HG03066 (cell line): ENCODE data around the gene STOM.

Experiments used
- ATAC-seq: cut with Tn5 transposase; IDR thresholded peaks from one replicate; pipeline ENCODE4 v1.9.1; 2021; ENCODE audit warnings: low read depth; ENCODE audit not compliant: unreplicated experiment

The STOM gene

DNA sequence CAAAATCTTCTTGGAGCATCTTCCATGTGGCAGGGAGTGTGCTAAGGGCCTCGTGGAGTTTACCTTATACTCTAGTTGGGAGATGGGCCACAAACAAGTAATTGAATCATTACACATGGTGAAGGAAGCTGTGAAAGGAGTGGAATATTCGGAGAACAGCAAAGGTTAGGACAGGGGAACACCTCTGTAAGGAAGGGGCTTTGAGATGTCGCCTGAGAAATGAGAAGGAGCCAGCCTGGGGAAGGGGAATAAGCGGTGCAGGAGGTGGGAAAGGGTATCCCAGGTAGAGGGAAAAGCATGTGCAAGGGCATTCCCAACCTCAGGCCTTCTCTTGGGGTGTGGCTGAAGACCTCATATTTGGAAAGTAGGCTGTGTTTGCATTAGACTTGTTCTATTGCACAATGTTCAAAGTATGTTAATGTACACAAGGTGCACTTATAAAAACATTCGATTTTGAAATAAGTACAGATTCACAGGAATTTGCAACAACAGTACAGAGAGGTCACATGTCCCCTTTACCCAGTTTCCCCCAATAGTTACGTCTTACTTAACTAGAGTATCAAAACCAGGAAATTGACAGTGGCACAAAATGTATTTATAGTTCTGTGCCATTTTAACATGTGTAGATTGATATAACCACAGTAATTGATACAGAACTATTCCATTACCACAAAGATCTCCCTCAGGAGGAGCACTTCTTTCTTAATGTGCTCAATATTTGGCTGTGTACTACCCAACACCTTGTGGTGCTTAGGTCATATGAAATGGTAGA, 2.4 kb upstream of the STOM start:
- no peak for ATAC-seq

DNA sequence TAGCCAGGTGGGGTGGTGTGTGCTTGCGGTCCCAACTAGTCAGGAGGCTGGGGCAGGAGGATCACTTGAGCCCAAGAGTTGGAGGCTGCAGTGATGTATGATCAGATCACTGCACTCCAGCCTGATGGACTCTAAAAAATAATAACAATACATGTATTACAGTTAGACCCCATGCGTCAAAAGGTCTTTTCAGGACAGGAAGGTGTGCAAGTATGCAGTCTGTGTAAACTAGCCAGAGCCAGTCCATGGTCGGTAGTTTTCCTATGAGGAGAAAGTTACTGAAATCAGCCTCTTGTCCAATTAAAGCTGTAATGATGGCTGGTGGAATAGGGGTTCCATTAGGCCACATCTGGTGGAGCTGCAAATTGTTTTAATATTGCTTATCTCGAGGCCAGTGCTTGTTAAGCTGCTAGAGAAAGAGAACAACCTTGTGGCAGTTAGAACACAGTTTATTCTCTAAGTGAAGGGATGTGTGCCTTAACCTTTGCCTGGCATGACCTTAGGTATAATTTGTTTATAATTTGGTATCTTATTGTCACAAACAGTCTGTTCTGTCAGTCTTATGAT, 1.5 kb upstream of the STOM start:
- no peak for ATAC-seq

DNA sequence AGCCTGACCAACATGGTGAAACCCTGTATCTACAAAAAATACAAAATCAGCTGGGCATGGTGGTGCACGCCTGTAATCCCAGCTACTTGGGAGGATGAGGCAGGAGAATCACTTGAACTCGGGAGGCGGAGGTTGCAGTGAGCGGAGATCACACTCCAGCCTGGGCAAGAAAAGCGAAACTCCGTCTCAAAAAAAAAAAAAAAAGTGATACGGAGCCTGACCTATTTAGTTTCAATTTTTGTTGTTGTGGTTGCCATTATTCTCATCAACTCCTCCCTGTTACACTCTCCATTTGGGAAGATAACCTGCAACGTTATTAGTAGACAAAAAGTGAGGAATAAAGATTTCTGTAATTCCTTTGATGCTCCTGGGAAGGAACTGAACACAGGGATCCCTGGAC, 1.3 kb downstream of the STOM start:
- ATAC-seq, result no peak

DNA sequence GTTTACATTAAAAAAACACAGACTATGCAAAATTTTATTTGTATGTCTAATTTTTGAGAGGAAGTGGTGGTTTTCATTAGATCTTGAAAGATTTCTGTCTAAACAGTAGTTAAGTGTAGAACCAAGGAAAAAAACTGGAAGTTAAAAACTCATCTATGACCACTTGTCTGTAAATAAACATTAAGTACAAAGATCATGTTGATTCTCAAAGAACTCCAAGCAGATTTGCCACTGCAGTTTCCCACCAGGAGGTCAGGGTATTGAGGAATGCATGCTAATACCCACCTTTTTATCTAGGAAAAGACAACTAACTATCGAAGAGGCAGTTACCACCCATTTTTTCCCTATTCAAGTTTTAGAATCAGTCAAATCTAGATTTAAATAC, 1.9 kb downstream of the STOM start:
- ATAC-seq, result no peak

DNA sequence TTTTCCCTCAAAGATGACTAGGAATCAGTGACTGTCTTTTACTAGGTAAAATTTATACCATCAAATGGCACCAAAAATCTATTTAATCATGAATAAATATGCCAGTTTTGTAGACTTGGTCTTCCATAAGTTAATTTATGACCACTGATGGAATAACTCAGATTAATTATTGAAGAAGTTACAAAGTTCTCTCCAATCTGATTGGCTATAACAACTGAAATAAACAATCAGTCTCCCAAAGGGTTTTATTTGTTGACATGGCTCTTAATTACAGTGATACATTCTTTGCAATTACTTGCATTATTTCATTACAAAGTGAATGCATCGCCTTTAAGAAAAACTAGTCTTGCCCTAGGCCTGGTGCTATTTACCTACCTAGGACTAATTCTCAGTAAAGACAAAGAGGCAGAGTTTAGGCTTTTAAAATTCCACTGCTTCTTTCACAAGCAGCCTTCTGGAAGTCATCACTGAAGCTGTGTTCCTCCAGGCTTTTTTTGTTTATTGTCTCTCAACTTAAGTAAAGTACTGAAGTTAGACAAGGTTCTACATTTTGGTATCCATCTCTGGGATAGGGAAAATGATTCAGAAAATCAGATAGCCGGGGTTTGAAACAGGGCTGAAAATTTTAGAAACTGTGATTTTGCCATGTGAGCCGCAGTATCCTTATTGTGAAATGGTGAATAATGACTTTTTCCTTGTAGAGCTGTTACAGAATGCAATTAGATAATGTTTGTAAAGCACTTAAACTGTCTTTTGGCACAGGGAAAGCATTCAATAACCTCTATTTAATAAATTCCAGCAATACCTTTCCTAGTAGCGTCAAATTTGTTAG, 2.5 kb downstream of the STOM start:
- no peak for ATAC-seq

DNA sequence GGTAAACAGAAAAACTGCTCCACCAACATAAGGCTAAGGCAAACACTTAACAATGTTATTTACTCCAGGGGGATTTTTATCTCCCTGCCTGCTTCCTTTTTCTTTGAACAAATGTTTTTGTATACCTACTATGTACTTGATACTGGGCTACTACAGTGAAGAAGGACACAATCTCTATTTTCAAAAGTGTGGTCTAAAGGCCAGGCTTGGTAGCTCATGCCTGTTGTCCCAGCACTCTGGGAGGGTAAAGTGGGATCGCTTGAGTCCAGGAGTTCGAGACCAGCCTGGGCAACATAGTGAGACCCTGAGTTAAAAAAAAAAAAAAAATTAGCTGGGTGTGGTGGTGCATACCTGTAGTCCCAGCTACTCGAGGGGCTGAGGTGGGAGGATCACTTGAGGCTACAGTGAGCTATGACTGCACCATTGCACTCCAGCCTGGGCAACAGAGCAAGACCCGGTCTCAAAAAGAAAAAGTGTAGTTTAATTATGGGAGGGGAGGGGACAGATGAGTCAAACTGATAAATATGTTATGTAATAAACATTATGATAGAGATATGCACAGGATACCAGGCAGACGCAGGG, 3.3 kb downstream of the STOM start:
- ATAC-seq, result no peak

DNA sequence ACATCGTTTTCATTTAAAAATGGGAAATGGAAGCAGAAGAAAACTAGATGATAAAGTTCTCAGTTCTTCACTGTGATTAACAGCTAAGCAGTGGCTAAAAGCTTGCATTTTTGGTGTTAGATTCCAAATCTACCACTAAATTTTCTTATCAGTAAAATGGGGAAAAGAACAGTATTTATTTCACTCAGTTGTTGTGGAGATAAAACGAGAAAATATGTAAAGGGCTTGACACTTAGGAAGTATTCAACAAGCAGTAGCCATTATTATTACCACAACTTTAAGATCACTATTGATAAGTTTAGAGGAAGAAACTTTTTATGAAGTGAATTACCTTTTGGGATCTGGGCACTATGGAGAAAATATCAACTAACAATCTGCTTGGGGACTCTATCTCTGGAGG, 4.5 kb downstream of the STOM start:
- ATAC-seq, result no peak

DNA sequence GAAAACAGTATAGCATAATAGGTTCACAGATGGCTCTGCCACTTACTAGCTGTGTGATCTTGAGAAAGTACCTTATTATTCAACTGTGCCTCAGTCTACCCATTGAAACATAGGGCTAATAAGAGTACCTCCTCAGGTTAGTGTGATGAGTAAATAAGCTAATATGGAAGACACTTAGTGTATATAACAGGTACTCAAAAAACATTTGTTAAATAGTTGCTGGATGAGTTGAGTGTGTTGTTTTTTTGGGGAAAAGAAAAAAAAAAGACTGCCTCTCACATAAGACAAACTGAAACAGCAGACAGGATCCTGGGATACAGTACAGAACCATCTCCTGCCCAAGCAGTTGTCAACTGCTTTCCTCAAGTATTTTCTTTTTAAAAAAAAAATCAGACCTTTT, 5.2 kb downstream of the STOM start:
- no peak for ATAC-seq

DNA sequence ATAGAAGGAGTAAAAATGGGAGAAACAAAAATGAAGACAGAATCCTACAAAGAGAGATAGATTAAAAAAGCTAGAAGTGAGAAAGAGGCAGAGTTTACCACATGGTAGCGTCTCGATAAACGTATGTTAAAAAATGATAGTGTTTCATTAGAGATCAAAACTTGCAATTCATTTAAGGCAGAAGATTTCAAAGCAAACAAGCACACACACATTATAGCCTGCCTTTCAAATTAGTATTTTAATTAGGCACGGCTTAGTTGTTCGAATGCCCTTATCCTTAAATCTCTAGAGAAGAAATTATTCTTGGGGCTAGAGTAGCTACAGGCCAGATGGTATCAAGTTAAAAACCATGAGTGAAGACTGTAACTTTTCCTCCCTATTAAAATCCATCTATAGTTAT, 6.0 kb downstream of the STOM start:
- ATAC-seq, result no peak

DNA sequence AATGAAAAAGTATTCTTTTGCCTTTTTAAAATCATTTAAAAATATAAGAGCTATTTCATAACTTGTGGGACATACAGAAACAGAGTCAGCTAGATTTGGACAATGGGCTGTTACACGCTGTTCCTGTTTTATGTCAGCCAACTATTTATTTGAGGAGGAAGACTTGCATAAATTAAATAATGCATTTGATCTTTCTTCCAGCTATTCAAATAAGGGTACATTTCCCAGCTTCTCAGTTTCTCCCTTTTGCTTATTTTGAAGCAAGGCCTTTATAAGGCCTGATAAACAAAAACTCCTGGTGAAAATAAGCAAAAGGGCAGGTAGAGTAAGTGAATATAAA, 6.5 kb downstream of the STOM start:
- no peak for ATAC-seq

DNA sequence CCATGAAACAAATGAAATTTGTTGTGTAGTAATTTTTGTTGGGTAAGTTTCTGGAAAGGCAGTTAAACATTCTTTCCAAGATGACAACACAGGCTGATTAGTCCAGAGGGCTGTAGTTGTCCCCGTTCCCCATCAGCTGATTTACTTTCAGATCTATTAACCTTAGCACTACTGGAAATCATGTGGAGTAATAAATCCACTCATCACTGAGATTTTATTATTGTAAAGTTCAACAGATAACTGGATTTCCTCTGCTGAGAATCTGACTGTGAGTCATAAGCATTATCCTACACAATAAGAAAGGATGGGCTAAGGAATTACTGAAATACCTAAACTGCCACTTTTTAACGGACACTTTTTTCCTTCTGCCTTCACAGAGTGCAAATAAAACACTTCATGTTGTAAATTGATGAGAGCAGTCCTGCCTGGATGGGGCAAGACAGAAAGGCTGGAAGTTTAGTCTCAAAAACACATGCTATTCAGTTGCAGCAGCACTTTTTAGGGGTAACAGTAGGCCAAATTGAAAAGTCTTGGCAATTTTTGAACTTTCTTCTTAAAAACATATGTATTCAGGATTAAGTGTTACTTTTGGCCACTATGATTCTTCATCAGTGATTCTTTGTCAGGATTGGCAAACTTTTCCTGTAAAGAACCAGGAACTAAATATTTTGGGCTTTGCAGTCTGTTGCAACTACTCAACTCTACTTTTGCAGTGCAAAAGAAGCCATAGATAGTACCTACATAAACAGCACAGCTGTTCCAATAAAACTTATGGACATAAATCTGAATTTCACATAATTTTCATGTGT, 7.0 kb downstream of the STOM start:
- no peak for ATAC-seq

DNA sequence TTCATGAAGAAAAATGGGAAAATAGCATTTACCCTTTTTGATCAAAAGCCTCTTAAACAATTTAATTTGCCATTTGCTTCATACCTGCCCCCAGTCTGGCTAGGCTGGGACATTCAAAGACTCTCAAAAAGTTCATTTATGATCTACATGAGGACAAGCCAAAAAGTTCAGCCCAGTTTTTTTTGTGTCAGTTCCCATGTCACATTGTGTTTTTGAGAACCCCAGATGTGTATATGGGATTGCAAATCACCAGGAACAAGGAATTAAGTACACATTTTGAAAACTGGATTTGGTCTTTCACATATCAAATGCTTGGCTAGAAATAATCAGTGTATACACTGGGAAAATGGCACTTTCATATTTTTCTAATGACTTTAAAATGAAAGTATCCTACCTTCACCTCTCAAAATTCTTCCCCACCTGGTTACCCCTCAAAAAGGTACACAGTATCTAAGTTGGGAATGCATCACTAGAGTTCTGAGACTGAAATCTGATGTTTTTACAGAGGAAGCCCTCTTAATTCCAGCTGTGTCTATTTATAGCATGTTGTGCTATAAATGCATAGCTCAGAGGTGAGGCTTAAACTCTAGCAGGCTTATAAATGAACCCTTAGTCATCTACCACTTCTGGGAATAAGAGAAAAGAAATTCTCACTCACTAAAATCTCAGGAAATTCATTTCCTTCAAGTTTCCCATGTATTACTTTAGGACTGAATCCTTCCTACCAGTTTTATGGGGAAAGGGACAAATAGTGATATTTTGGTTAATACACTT, 9.3 kb downstream of the STOM start:
- no peak for ATAC-seq

DNA sequence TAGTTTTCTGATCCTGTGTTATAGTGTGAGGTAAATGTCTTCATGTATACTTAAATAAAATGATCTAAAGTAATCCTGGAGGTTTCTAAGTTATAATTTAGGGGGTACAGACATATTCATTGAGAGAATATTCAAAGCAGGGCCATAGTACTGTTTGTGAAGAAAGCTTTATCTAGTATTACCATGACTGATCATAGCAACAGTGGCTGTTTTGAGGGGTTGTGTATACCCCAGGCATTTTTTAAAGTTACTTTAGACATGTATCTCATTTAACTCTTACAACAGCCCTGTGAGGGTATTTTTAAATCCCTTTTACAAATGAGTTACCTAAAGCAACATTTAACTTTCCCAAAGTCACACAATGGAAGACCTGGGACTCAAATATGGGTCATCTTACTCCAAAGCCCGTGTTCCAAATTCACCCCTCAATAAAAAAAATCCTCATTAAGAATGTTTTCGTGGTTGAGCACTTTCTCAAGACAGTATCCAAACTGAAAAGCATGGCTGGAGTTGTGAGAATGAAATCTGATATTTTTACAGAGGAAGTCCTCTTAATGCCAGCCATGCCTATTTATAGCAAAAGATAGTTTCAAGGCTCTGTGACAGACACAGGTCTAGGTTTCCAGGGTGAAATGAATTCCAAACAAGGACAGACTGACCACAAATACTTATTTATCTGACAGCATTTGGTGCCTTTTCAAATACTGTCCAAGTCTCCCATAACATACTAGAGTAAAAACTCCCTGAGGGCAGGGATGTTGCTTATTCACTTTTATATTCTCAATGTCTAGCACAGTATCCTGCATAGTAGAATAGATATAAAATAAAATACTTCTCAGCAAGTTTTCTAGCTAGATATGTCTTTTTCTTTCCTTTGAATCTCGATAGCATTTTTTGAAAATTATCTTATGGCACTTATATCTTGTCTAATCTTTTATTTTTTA, 10.4 kb downstream of the STOM start:
- ATAC-seq, result no peak

DNA sequence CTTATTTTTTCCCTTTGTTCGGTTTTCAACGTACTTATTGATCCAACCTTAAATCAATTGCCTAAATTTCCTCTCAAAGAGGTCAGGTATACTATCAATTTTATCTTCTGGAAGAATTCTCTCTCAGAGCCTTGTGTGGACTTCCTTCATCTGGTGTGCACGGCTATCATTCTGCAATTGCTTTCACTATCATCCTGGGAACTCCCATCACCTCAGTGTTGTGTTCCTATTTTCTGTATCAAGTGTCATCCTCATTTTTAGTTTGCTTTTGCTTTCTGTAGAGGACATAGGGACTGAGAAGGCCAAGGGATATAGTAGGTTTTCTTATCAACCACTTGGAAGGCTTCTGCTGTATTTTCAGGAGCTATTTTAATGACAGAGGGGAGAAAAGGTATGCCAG, 11.3 kb downstream of the STOM start:
- no peak for ATAC-seq

DNA sequence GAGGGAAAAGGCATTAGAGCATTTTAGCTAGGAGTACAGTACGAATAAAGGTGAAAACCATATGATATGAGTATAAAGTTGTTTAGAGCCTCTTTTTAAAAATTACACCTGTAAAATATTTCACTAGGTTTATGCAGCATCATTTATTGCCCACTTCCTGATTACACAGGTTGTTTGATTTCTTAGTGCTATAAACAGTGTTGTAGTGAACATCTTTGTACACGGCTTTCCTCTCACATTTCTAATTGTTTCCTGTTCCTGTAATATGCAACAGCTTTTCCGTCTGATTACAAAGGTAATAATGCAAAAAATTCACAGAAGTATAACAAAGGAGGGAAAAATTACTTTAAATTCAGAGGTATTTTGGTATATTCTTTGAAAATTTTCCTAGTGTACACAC, 13.0 kb downstream of the STOM start:
- no peak for ATAC-seq

DNA sequence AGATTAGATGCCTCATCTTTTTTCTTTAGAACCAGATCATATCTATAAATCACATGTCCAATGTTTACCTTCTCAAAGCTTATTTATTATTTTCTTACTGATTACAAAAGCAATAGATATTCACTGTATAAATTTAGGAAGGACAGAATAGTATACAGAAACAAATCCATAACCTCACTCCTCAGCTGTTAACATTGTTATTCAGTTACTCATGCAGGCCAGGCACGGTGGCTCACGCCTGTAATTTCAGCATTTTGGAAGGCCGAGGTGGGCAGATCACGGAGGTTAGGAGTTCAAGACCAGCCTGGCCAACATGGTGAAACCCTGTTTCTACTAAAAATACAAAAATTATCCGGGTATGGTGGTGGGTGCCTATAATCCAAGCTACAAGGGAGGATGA, 15.3 kb downstream of the STOM start:
- ATAC-seq, result no peak

DNA sequence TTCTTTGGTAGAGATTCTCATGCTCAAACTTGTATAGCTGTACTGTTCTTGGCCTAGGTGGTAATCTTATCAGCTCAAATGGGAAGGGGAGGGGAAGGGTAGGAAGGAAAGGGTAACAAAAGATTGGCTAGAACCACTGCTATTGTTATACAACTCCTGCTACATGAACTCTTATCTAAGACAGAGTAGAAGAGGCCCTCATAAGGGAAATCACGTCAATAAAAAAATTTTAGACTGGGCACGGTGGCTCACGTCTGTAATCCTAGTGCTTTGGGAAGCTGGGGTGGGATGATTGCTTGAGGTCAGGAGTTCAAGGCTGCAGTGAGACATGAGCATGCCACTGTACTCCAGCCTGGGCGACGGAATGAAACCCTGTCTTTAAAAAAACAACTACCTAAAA, 15.9 kb downstream of the STOM start:
- ATAC-seq, result peak; percentile 5

DNA sequence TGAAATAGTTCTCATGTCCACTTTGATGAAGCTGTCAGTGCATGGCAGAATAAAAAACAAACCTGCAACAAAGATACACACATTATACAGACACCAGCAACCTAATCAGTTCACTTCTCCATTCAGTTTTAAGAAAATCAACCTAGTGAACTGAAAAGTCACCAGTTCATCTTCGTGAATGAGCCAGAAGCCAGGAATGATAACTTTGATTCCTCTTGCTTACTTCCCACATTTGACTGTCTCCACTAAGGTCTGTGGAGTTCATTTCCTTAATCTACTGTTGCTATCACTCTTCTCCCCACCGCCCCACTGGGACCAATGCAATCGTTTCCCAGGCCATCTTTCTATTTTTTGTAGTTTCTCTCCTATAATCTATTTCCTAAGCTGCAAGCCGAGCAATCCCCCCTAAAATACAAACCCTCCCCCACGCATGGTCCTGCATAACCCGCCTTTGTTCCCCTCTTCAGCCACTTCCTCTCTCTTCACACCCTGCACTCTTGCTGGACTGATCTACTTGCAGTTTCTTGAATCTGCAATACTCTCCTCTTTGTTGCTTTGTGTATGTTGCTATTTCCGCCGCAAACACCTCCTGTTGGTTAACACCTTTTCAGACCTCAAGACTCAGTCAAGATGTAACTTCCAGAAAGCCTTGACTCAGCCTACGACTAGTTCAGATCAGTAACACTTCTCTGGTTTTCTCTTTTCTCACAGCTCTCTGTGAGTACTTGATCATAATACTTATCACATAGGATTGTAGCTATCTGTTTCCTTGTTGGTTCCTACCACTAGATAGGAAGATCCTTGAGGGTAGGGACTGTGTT, 16.6 kb downstream of the STOM start:
- ATAC-seq, result peak; percentile 98
